NCI-H1417 (cell line): Measurements from ENCODE around the gene RALGDS.
"Not testable (repeated sequence)": the region's sequence is repeated elsewhere in the genome, so short reads cannot be mapped to it uniquely, and the experiment has no call there.

ENCODE experiments used
- DNase-seq, 3 experiments: peaks; one replicate each; lab custom pipeline; 2025; lab: John Stamatoyannopoulos, UW

Gene RALGDS

DNA sequence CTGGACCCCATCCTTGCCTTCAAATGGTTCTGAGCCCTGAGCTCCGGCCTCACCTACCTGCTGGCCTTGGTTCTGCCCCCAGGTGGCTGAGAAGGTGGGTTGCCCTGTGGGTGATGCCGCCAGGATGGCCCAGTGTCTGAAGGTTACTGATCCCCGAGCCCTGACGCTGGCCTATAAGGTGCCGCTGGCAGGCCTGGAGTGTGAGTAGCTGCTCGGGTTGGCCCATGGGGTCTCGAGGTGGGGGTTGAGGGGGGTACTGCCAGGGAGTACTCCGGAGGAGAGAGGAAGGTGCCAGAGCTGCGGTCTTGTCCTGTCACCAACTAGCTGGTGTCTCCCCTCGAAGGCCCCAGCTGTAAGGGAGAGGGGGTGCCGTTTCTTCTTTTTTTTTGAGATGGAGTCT is 54.0 kb downstream of the RALGDS start:
- DNase-seq, result no peak

DNA sequence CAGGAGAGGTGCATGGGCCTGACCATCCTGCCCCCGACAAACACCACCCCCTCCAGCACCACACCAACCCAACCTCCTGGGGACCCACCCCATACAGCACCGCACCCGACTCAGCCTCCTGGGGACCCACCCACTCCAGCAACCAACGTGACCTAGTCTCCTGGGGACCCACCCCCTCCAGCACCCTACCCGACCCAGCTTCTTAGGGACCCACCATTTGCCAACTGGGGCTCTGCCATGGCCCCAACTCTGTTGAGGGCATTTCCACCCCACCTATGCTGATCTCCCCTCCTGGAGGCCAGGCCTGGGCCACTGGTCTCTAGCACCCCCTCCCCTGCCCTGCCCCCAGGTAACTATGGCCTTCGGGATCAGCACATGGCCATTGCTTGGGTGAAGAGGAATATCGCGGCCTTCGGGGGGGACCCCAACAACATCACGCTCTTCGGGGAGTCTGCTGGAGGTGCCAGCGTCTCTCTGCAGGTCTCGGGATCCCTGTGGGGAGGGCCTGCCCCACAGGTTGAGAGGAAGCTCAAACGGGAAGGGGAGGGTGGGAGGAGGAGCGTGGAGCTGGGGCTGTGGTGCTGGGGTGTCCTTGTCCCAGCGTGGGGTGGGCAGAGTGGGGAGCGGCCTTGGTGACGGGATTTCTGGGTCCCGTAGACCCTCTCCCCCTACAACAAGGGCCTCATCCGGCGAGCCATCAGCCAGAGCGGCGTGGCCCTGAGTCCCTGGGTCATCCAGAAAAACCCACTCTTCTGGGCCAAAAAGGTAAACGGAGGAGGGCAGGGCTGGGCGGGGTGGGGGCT is 54.7 kb downstream of the RALGDS start:
- DNase-seq, result no peak

DNA sequence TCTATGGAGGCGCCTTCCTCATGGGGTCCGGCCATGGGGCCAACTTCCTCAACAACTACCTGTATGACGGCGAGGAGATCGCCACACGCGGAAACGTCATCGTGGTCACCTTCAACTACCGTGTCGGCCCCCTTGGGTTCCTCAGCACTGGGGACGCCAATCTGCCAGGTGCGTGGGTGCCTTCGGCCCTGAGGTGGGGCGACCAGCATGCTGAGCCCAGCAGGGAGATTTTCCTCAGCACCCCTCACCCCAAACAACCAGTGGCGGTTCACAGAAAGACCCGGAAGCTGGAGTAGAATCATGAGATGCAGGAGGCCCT is 56.0 kb downstream of the RALGDS start:
- DNase-seq, result no peak

DNA sequence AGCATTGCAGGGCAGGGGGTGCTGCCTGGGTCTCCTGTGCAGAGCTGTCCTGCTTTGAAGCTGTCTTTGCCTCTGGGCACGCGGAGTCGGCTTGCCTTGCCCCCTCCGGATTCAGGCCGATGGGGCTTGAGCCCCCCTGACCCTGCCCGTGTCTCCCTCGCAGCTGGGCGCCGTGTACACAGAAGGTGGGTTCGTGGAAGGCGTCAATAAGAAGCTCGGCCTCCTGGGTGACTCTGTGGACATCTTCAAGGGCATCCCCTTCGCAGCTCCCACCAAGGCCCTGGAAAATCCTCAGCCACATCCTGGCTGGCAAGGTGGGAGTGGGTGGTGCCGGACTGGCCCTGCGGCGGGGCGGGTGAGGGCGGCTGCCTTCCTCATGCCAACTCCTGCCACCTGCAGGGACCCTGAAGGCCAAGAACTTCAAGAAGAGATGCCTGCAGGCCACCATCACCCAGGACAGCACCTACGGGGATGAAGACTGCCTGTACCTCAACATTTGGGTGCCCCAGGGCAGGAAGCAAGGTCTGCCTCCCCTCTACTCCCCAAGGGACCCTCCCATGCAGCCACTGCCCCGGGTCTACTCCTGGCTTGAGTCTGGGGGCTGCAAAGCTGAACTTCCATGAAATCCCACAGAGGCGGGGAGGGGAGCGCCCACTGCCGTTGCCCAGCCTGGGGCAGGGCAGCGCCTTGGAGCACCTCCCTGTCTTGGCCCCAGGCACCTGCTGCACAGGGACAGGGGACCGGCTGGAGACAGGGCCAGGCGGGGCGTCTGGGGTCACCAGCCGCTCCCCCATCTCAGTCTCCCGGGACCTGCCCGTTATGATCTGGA is 56.6 kb downstream of the RALGDS start:
- DNase-seq, result no peak

DNA sequence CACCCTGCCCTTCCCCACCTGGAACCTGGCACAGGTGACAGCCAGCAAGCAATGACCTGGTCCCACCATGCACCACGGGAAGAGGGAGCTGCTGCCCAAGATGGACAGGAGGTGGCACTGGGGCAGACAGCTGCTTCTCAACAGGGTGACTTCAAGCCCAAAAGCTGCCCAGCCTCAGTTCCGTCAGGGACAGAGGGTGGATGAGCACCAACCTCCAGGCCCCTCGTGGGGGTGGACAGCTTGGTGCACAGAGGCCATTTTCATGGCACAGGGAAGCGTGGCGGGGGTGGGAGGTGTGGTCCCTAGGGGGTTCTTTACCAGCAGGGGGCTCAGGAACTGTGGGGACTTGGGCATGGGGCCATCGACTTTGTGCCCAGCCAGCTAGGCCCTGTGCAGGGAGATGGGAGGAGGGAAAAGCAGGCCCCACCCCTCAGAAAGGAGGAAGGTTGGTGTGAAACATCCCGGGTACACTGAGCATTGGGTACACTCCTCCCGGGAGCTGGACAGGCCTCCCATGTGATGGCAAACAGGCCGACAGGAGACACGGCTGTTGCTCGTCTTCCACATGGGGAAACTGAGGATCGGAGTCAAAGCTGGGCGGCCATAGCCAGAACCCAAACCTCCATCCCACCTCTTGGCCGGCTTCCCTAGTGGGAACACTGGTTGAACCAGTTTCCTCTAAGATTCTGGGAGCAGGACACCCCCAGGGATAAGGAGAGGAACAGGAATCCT is 57.4 kb downstream of the RALGDS start:
- DNase-seq, result no peak

DNA sequence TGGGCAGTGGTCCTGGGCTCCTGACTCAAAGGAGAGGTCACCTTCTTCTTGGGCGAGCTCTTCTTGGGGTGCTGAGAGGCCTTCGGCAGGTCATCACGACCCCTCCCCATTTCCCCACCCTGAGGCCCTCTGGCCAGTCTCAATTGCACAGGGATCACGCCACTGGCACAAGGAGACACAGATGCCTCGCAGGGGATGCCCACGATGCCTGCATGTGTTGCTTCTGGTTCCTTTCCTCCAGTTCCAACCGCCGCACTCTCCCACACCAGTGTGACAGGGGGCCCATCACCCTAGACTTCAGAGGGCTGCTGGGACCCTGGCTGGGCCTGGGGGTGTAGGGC is 57.9 kb downstream of the RALGDS start:
- no peak for DNase-seq

DNA sequence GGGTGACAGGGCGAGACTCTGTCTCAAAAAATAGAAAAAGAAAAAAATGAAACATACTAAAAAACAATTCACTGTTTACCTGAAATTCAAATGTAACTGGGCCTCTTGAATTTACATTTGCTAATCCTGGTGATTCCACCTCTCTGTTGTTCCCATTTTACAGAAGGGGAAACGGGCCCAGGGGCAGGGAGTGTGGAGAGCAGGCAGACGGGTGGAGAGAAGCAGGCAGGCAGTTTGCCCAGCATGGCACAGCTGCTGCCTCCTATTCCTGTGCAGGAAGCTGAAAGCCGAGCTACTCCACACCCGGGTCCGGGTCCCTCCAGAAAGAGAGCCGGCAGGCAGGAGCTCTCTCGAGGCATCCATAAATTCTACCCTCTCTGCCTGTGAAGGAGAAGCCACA is 58.5 kb downstream of the RALGDS start:
- DNase-seq, result not testable (repeated sequence)

DNA sequence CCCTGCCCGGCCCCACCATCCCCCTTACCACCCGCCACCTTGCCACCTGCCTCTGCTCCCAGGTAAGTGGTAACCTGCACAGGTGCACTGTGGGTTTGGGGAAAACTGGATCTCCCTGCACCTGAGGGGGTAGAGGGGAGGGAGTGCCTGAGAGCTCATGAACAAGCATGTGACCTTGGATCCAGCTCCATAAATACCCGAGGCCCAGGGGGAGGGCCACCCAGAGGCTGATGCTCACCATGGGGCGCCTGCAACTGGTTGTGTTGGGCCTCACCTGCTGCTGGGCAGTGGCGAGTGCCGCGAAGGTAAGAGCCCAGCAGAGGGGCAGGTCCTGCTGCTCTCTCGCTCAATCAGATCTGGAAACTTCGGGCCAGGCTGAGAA is 59.3 kb downstream of the RALGDS start, which contains the start of gene CEL:
Gene CEL (plus strand): TSS at position 218 of the 382 bp plus-strand sequence. CDS start 22 bp downstream, at position 240.
- DNase-seq, result peak; percentile 2 to 96 (median 90)

DNA sequence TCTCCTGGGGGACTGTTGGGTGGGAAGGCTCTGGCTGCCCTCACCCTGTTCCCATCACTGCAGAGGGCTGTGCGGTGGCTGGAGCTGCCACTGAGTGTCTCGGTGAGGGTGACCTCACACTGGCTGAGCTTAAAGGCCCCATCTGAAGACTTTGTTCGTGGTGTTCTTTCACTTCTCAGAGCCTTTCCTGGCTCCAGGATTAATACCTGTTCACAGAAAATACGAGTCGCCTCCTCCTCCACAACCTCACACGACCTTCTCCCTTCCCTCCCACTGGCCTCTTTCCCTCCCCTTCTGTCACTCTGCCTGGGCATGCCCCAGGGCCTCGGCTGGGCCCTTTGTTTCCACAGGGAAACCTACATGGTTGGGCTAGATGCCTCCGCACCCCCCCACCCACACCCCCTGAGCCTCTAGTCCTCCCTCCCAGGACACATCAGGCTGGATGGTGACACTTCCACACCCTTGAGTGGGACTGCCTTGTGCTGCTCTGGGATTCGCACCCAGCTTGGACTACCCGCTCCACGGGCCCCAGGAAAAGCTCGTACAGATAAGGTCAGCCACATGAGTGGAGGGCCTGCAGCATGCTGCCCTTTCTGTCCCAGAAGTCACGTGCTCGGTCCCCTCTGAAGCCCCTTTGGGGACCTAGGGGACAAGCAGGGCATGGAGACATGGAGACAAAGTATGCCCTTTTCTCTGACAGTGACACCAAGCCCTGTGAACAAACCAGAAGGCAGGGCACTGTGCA is 59.8 kb downstream of the RALGDS start:
- peak in 2 of 3 experiments; percentile 70 to 82 for DNase-seq

DNA sequence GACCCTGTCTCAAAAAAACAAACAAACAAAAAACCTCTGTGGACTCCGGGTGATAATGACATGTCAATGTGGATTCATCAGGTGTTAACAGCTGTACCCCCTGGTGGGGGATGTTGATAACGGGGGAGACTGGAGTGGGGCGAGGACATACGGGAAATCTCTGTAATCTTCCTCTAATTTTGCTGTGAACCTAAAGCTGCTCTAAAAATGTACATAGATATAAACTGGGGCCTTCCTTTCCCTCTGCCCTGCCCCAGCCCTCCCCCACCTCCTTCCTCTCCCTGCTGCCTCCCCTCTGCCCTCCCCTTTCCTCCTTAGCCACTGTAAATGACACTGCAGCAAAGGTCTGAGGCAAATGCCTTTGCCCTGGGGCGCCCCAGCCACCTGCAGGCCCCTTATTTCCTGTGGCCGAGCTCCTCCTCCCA is 60.6 kb downstream of the RALGDS start:
- DNase-seq, result peak in 2 of 3 experiments; percentile 65 to 78

DNA sequence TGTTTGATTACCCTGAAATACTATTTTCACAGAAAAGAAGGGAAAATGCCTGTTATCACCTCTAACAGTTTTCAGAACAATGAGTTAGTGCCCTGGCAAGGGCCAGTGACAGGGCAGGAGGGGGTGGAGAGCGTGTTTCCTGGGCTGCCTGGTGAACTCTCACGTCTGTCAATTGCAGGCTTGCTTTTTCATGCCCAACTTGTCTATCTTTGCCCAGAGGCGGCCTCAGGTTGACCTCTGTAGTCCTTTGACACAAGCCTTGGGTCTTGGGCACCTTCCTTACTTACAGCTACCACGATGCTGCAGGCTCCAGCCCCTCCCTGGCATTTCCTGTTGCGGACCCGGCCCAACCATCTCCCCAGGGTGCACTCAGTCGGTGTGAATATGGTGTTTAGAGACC is 61.4 kb downstream of the RALGDS start:
- peak in 2 of 3 experiments; percentile 24 to 57 for DNase-seq

DNA sequence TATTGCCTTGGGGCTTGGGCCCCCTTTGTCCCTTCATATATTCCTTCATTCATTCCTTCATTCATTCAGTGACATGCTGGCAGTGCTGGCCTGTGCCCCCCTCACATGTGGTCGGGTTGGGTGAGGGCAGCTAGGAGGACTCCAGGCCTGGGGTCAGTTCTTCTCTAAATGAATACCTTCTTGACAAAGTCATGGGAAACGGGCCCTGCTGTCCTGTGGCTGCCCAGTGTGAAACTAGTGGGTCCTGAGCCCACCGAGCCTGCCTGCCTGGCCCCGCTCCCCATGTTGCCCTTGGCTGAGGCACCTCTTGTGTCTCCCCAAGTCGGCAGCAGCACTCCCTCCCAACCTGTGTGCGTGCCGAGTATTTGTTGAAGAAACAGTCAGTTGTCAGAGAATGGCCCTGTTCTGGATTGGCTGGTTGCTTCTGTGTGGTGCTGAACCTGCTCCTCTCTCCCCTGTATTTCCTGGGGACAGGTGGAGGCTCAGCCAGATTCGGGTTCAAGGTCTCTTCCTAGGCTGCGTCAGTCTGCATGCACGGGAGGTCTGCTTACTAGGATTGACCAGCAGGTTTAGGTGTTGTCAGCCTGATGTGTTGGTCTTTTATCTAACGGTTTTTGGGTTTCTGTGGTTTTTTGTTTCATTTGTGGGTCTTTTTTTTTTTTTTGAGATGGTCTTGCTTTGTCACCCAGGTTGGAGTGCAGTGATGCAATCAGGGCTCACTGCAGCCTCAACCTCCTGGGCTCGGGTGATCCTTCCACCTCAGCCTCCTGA is 62.3 kb downstream of the RALGDS start:
- no peak for DNase-seq

DNA sequence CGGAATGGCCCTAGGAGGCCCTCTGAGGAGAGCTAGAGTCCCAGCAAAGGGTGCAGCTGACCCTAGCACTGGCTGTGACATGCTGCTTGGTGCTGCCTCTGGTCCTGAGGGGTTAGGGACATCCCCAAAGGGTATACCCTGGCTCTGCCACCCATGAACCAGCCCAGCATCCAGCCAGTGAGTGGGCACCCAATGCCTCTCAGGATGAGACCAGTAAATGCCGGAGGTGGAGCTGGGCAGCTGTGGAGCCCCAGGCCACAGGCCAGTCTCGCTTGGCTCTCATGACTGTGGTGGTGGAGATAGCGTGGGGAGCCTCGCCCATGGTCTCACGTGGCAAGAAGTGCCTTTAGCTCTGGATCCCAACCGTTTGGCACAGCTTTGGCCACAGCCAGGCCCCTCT is 63.0 kb downstream of the RALGDS start:
- DNase-seq, result no peak

DNA sequence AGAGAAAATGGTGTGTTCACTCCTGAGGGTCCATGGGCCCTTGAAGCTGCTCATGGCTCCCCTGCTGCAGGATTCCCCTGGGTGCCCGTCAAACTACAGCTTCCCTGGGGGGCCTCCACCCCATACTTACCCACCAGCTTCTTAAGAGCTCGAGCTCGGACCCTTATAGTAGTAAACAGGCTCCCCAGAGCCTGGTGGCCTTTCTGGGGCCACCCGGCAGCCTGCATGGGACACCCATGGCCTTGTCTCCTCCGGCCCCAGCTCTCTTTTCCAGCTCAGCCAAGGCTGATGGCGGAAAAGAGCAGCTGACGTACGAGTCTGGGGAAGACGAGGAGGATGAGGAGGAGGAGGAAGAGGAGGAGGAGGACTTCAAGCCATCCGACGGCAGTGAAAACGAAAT is 63.5 kb downstream of the RALGDS start:
- no peak for DNase-seq

DNA sequence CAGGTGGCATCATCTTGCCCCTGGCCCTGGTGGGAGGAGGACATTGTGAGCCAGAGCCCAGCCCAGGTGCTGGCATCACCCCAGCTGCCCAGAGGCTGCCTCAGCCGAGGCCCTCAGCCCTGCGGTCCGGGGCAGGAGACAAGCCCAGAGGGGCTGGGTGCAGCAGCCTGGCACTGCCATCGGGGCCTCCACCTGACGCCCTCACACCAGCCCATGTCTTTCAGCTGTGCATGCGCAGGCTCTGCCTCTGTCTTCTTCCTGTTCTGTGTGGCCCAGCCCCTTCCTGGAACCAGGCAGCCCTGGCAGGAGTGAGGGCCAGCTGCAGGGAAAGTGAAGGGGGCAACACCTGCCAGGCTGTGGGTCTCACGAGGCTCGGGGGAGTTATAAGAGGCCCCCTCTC is 64.0 kb downstream of the RALGDS start:
- no peak for DNase-seq

DNA sequence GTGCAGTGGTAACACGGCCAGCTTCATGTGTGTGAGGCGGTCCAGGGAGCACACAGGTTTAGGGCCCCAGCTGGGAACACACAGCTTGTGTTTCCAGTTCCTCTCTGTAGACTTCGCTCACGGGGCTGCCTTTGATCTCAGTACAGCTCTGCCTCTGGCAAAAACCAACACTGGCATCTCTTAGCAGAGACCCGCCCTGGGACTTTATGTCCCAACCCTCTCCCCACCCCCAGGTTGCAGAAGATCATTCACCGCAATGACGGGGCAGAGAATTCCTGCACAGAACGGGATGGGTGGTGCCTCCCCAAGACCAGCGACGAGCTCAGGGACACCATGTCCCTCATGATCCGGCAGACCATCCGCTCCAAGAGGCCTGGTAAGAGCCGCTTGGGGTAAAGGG is 64.5 kb downstream of the RALGDS start:
- DNase-seq, result no peak

DNA sequence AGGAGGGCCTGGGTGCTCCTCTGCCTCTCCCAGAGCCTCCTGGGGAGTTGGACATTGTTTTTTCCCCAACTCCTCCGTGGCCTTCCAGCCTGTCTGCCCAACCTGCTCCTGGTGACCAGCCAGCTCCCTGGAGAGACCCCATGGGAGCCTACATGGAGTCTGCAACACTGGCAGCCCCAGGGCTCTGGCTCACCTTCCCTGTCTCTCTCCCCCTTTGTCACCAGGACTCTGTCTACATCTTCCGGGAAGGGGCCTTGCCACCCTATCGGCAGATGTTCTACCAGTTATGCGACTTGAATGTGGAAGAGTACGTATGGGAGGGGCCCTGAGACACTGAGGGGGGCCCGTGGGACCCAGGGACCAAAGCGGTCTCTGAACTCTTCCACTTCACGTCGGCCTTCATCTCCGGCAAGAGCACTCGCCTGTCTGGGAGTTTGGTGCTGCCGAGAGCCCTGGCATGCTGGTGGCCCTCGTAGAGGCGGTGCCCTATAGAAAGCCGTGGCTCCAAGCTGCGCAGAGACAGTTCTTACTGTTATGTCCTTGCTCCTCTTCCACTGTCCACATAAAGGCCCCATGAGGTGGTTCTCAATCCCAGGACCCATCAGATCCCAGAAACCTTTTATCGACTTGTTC is 65.1 kb downstream of the RALGDS start:
- DNase-seq, result no peak

DNA sequence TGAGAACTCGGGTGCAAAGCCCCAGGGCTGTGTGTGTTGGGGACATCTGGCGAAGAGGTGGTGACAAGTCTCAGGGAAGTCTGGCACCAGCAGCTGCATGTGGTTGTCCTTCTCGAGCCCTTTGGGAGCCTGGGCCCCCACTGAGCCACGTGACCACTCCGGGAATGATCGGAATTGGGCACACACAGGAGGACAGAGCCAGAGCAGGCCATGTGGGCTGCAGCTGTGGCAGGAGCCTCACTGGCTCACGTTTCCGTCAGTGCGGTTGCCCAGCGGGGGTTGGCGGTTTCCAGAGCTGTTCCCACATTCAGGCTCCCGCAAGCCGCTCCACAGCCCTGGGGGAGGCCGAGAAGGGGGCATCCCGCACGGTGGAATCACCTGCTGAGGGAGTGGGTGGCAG is 66.1 kb downstream of the RALGDS start:
- DNase-seq, result no peak

DNA sequence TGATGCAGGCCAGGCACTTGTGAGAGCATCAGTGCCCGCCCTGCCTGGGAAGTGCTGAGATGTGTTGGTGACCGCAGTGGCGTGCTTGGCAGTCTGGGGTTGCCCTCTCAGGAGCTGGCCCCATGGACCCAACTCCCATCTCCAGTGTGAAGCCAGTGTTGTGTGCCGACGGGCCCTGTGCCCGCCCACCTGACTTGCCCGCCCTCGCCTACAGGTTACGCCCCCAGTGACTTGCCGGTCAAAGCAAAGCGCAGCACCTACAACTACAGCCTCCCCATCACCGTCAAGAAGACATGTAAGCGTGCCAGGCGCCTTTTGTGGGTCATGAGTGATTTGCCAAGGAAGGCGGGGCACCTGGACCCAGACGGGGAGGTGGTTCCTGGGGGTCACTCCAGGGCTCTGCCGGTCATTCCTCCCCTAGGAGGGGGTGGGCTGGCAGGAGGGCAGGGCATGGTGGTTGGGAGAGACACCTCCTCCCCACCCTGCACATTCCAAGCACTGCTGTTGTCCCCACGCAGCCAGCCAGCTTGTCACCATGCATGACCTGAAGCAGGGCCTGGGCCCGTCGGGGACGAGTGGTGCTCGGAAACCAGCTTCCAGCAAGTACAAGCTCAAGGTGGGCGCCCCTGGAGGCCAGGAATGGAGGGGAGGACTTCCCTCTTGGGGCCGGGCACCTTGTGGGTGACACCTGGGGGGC is 66.7 kb downstream of the RALGDS start:
- DNase-seq, result no peak

DNA sequence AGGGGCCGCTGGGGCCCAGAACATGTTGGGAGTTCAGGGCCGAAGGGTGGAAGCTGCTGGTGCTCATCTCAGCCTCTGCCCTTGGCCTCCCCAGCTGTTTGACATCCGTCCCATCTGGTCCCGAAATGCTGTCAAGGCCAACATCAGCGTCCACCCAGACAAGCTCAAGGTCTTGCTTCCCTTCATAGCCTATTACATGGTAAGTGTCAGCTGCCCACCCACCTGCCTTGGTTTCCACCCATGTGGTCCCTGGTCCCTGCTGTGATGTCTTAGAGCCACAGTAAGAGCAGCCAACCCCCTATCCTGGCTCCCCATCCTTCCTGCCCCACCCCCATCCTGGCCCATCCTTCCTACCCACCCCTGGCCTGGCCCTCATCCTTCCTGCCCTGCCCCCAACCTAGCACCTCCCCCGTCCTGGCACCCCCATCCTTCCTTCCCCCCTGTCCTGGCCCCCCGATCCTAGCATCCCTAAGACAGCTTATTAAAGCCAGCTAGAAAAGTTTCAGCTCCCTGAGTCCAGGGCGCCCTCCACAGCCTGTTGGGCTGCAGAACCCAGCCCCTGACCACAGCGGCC is 69.0 kb downstream of the RALGDS start:
- DNase-seq, result no peak
